Dermis blood vessel endothelial cell (primary cell): ENCODE measurements around the gene MIPEP. TPM values are rescaled to one million over a fixed set of nuclear protein-coding genes. Genes with fewer than 3 reads are reported as not detected.
"Not testable (repeated sequence)": the region's sequence is repeated elsewhere in the genome, so short reads cannot be mapped to it uniquely, and the experiment has no call there.

Experiments used
- DNase-seq: peaks from one replicate; pipeline ENCODE4 v3.0.0; 2010
- total RNA-seq: library from RNA; depleted of rRNA; stranded (reverse); fragments of >200 nt; gene quantifications from 2 replicates; pipeline ENCODE4 v1.2.3, GENCODE V29; 2014

Gene MIPEP
- 9.6 and 14.0 TPM in 2 replicates for total RNA-seq

DNA sequence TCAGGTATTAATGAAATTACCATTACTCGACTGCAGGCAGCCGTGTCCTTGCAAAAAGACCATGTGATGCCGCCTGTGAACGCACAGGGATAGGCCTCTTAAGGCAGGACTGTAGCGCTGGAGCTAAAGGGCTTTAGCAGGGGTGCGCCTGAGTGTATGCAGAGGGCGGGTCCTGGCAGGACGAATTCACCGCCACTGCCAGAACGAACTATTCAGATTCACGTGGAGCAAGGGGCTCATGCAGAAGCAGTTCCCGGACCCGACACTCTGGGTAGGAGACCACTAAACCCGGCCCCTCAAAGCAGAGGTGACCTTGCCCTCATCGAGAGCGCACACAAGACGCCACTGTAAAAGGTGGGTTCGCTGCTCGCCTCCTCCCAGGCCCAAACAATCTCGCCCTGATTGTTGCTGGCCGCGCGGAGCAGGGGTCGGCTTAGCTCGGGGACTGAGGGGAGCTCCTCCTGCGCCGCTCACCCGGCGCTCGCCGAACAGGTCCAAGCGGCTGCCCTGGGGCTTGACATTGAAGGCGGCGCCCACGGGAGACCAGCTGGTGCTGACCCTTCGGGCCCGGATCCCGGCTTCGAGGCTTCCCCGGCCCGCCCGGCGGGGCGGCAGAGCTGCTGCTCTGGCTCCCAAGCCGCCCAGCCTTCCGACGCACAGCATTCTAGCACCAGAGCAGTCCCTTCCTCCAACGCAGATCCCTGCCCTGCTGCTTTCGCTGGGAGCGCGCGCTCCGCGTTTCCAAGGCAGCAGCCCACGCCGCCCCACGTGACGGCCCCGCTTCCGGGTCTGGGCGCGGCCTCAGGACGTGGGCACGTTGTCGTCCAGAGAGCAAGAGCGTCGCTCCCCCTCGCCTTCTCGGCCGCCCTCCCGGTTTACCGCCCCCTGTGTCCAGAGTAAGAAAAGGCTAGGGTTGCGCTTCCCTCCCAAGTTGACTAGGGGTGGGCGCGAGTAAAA, at the start of gene MIPEP:
TSS of gene MIPEP (minus strand) at position 743 of the 957 bp plus-strand sequence. CDS start at position 663, 80 bp downstream.
- peak; percentile 98 for DNase-seq

DNA sequence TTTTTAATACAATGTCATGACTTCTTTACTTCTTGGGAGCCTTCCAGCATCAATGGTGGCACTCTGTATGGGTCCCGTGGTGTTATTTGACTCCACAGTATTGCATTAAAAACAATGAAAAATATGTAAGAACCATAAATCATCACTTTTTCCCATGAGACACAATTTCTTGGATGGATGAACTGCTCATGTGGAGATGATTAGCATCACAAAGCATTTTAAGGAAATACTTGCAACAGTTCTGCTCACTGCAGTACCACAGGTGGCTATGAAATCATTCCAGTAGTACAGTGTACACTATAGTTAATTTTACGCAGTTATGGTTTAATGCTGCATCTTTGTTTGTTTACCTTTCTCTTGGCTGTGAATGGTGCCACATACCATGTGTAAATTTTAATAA, 45.3 kb upstream of the MIPEP start:
- no peak for DNase-seq

DNA sequence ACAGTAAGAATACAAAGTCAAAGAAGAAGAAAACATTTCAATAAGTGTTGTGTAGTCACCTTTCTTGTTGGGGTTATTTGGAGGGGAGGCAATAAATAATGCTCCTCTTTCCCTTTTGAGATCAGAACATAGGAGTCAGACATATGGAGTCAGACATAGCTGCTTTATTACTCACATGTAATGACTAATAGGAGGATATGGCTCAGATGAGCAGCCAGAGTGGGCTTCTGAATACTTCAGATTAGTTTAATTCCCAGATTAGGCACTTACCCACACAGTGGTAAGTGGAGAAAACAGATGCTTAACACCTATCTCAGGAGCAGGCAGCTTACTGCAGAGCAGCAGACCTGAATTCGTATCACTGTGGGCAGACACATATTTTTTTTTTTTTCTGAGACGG, 39.8 kb upstream of the MIPEP start:
- peak; percentile 64 for DNase-seq

DNA sequence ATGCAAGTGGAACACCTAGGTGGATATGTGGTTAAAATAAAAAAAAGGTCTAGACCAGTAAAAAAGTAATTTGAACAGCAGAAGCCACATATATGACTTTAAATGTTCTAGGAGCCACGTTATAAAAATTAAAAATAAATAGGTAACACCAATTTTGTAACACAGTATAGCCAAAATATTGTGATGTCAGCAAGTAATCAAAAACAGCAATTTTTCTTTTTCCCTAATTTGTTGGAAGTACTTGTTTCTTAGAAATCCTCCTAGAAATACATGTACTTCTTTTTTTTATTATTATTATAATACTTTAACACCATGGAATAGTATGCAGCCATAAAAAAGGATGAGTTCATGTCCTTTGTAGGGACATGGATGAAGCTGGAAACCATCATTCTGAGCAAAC, 33.8 kb upstream of the MIPEP start:
- DNase-seq, result no peak

DNA sequence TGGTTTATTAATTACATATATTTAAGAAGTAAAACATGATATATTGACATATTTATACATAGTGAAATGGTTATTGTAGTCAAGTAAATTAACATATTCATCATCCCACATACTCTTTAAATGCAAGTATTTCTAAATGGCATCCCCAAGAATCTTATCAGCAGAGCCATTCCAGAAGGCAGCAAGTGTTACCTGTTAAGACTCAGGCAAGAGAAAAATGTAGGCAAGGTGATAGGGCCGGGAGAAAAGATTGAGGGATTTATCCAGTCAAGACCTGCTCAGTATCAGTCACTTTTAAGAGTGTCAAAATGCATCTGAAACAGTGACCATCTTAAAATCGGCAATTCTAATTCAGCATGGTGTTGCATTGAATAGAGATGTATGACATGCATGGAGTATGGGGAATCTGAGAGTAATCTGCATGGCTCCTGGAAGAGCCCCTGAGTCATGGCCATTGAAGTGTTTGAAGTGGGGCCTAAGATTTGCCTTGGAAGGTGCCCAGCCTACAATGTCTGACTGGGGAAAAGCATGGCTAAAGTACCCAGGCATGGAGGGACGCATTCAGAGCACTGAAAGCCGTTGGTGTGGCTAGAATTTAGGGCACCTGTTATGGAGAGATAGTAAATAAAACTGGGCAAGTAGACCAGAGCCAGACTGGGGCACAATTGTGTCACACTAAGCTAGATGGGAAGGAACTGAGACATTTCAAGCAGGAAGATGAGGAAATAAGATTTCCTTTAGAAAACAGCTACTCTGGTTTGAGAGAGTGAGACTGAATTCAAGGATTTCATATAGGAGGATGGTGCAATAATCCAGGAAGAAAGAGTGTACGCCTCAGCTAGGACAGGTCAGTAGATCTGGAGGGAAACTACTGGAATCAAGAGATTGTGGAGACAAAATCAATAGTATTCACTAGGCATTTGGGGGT, 33.1 kb upstream of the MIPEP start:
- peak; percentile 39 for DNase-seq

DNA sequence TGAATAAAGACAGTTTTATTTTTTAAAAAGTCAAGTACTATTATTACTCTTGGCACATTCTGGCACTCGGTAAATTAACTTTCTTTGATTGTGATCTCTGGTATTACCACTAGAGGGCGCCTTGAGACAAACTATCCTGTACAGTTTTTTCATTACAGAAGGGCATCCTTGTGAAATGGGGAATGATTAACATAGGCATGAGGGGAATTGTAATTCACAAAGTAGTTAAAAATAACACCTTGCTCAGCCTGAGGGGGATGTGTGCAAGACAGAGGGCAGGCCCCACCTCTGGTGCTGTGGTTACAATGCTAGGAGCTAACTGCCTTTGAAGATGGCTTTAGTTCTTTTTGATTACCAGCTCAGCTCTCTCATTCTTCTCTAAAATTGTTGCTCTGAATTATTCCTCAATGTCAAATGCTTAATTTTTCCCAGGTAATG, 32.3 kb upstream of the MIPEP start:
- peak; percentile 68 for DNase-seq

DNA sequence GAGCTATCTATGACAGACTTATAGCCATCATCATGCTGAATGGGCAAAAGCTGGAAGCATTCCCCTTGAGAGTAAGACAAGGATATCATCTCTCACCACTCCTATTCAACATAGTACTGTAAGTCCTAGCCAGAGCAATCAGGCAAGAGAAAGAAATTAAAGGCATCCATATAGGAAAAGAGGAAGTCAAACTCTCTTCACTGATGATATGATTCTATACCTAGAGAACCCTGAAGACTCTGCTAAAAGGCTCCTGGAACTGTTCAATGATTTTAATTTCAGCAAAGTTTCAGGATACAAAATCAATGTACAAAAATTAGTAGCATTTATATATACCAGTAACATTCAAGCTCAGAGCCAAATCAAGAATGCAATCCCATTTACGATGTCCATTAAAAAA, 29.8 kb upstream of the MIPEP start:
- DNase-seq, result no peak

DNA sequence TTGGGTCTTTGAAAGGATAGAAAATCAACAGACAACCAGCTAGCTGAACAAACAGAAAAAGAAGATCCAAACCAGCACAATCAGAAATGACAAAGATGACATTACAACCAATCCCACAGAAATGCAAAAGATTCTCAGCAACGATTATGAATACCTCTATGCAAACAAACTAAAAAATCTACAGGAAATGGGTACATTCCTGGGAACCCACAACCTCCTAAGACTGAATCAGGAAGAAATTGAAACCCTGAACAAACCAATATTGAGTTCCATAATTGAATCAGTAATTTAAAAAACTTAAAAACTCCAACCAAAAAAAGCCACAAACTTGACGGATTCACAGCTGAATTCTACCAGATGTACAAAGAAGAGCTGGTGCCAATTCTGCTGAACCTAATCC, 29.0 kb upstream of the MIPEP start:
- no peak for DNase-seq

DNA sequence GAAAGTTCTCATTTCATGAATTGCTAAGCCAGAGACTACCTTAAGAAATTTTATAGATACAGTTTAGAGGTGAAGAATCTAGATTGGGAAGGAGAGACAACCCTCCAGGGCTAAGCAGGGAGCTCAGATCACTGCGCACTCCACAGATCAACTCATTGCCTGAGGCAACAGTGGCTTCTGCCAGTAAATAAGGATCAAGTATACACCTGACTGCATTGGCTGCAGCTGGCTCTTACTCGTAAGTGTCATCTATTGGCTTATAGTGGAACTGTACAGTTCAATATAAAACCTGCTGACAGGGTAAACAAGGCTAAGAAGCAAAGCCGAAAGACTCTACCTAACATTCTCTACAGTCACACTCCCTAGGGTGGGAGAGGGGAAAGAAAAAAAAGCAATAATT, 26.1 kb upstream of the MIPEP start:
- no peak for DNase-seq

DNA sequence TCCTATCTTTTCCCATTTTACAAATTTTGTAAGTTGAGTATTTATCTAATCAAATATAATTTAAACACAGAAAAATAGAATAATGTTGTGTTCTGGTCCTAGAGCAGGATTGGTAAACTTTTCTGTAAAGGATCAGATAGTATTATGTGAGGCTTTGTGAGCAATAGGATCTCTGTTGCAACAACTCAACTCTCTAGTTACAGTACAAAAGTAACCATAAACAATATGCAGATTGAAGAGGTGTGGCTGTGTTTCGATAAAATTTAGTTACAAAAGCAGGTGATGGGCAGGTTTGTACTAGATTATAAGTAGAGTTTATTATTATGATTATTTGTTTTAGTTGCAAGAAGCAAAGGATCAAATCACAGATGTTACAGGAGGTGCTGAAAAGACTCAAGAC, 23.3 kb upstream of the MIPEP start:
- DNase-seq, result no peak

DNA sequence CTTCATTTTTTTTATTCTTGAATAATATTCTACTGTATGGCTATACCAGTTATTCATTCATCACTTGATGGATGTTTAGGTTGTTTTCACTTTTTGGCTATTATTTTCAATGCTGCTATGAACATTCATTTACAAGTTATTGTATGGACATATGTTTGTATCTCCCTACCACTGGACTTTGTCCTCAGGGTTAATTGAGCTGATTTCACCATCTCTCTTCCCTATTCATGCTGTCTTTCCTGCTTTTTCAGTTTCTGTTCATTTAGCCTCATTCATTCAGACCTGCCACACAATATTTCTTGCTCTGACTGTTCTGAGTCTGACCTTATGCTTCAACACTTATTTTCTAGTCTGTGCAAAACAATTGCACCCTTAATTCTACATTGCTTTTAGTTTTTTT, 20.4 kb upstream of the MIPEP start:
- DNase-seq, result no peak

DNA sequence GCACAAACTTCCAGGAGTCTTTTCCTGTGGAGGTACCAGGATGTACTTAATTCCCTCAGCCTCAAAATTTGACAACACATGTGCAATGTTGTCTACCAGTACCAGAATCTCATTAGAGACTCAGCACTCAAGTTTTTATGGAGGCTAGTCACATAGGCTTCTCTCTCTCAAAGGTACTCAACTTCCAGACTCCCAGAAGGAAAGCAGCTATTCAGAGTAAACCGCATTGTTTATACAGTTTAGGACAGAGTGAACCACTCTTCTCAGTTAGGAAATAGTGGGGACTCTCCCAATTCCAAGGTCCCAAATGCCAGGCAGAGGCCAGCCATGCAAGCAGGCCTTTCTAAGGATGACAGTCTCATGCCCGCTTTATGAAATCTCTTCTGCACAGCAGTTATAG, 16.6 kb upstream of the MIPEP start:
- no peak for DNase-seq

DNA sequence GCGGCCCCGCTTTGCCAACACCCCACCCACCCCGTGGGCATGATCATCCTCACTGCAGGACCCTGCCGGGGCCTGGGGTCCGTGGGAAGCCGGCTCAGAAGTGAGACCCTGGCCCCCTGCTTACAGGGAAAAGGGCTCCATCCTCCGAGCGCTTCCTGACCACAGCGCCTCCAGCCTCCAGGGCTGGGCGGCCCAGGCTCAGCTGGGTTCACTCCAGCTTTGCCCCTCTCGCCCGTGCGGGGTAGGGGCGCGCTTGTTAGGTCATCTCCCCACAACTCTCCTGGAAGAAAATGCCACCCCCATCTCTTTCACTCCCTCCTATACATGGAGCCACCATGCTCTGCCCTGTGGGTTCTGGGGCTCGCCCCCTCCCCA, 14.7 kb upstream of the MIPEP start:
- DNase-seq, result no peak

DNA sequence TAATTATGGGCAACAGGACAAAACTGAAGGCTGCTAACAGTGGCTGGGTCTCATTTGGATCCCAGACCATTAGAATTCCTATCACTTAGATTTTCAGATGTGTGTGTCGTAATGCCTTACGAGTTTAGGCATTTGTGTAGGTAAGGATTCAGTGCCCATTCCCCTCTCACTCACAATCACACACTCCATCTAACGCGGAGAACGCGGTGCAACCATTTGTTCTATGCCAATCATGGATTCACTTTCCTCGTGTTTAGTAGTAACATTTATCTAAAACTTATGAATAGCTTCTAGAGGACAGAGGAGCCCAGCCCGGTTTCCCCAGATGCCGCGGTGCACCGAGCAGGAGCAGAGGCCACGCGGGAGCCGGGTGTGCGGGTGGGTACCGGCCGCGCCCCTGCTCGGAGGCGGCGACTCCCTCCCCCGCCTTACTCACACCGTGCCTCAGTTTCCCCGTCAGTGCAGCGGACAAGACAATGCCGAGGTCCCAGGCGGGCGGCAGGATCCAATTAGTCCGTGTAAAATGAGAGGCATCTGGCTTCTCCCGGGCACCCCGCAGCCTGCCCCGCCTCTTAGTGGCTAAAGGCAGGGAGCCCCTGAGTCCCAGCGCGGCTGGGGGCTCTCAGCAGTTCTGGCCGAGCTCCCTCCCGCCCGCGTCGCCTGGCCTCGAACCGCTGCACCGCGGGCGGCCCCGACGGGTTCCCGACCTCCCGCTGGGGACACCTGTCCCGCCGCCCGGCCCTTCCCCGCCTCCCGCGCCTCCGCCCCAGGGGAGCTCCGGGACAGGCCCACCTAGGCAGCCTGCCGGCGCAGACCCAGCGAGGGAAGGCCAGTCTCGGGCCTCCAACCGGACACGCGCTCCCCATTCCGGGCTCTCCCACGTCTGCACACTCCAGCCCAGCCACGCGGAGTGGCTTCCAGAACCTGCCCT, 14.0 kb upstream of the MIPEP start:
- DNase-seq, result no peak

DNA sequence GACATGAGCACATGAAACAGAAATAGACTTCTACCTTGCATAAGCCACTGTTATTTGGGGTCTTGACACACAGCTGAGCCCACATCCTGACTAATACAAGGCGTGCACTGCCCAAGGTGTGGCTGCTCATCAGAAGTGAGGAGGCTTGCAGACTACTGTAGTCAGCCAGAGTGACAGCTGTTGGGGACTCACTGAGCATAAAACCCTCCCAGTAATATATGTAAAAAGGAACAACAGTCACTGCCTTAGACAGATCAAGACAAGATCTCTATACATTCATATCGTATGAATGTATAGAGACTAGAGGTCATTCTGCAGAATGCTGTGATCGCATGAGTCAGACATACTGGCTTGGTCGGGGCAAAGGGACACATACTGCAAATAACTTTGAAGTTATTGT, 12.2 kb upstream of the MIPEP start:
- DNase-seq, result no peak

DNA sequence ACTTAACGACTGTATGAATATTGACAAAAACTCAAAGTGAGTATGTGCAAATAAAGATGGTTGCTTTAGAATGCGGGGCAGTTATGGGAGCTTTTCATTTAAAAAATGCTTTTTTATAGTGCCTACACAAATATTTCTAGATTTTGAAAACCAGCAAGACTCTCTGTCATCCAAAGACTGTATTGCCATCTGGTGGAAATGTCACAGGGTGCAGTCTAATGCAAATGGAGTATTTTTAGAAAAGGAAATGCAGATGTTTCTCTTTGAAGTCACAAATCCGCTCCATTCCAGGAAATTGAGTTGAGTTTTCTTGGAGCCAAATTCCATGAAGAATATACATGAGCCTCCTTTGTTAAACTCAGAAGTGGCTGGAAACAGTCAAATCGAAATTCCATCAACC, 10.4 kb upstream of the MIPEP start:
- peak; percentile 62 for DNase-seq

DNA sequence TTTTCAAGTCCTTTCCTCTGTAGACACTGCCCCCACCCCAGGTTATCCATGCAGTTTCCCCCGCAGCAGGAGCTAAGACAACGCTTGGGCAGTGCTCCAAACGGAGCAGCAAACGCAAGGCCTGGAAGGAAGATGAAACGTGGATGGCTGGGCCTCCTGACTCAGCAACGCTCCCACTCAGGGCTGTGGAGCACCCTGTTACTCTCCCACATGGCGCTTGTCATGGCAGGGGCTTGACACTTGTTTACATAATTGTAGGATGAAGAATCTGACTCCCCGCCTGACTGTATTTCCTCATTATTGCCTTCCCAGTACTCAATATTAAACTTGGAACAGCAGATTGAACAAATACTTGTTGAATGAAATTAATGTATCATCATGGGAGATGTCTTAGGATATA, 8.9 kb upstream of the MIPEP start:
- no peak for DNase-seq

DNA sequence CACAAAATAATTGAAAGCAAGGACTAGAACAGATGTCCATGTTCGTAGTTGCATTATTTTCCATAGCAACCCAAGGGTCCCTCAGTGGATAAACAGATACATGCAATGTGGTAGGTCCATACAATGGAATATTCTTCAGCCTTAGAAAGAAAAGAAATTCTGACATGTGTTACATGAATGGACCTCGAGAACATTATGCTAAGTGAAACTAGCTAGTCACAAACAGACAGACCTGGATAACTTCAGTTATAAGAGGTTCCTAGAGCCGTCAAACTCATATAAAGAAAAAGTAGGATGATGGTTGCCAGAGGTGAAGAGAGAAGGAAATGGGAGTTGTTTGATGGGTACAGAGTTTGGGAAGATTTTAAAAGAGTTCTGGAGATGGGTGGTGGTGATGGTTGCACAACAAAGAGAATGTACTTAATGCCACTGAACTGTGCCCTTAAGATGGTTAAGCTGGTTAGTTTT, 8.3 kb upstream of the MIPEP start, which contains the start of gene C1QTNF9B:
TSS of gene C1QTNF9B (minus strand) at position 51 of the 468 bp plus-strand sequence.
- DNase-seq, result not testable (repeated sequence)

DNA sequence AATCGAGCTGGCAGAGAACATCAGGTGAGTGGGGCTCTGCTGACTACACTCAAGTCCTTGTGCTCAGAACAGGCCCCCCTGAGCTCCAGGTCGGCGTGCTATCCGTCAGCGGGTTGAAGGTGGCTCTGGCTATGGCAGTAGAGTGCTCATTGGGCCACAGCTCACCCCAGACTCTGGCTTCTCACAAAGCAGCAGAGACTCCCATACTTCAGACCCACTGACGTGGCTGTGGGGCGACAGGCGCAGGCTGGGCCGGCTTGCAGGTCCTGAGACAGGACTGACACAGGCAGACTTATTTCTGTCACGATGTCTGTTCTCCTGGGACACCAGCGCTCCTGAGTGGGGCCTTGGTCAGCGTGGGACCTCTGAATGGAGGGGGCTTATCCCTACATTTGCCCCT, 5.5 kb upstream of the MIPEP start:
- DNase-seq, result not testable (repeated sequence)

DNA sequence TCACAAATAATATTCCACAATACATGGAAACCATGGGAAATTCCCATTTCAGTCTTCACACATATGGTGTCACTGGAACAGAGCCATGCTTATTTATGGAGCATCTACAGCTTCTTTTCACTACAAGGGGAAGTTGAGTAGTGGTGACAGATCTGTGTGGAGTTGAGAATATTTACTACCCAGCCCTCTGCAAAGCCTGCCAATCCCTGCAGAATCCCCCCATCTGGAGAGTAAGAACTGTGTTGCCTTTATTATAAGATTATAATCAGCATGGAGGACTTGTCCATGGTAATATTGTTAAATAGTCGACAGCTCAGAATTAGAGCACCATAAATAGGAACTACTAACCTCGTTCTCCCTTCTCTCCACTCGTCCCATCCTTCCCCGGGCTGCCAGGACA, 4.6 kb upstream of the MIPEP start:
- not testable (repeated sequence) for DNase-seq

DNA sequence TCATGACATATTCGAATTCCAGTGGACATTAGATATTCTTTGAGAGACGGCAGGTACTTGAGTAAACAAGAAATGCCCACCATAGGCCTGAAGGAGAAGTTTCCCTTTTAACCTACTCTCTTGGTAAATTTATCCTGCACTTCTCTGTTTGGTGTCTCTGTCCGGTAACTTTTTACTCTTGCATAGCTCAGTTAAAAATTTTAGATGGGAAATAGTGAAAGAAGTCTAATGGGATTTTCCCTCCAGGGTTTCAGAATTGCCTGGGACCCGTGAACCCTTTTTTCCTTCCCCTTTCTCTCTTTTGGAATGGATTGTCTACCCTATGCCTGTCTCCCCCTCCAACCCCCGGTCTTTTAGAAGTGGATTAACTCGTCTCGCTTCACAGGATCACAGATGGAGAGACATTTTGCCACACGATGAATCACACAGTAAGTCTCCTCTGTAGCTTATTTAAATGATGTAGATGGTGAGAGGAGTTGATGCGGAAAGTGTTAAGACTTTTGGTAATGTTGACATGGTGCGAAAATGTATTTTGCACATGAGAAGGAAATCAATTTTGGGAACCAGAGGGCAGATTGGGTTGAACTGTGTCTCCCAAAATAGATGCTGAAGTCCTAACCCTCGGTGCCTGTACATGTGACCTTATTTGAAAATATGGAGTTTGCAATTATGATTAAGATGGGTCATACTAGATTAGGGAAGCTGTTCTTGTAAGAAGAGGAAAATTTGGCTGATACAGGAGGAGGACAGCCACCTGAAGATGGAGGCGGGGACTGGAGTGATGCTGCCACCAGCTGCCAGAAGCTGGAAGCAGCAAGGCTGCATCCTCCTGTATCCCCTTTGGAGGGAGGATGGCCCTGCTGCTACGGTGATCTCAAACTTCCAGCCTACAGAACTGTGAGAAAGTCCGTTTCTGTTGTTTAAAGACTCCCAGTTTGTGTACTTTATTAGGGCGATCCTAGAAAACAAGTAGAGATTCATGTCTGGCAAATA, 711 bp upstream of the MIPEP start:
- no peak for DNase-seq
